ENCODE data around the gene ESRRG.

DNA sequence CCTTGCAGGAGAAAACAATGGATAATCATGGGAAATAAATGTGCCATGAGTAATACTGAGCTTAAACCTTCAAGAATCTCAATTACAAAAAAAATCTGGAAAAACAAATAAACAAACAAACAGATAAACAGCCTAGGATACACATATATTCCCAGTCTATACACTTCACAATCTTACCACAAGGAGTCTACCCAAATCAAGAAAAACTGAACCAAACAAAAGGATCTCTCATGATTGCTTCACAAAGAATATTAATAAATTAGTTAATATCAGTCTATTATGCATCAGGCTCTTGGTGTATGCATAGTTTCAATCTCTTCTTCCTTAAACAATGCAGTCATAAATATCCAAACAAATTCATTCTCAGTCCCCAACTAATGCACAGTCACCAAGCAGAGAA, 3.2 kb upstream of the ESRRG start:
- TF ChIP-seq EZH2phosphoT487 (IDR thresholded peaks at IDR 0.05; ENCODE audit: insufficient read depth, low read depth) (no peak), EZH2 (IDR thresholded peaks at IDR 0.05; ENCODE audit: insufficient read depth, poor library complexity, severe bottlenecking) (no peak)

All from GM23248 (cell line).